Right renal cortex interstitium (tissue), 3 donors: ENCODE measurements around the gene RUNX3. TPM values are rescaled to one million over a fixed set of nuclear protein-coding genes. Genes with fewer than 3 reads are reported as not detected.
"Not testable (repeated sequence)": the region's sequence is repeated elsewhere in the genome, so short reads cannot be mapped to it uniquely, and the experiment has no call there.

Source experiments
- DNase-seq, 3 donors: peaks; one replicate each; pipeline ENCODE4 v3.0.0-alpha.2; 2013; ENCODE audit warnings: low read depth in 3 of 3, low spot score in 2 of 3
- polyA plus RNA-seq, 3 donors: library from polyadenylated mRNA; unstranded; fragments of 120-200 nt; gene quantifications; one replicate each; pipeline ENCODE4 v1.2.1, GENCODE V29; 2013; ENCODE audit not compliant: insufficient read length in 3 of 3

RUNX3 gene
- polyA plus RNA-seq, 3 donors, result 0.31 to 0.69 (median 0.54) TPM

DNA sequence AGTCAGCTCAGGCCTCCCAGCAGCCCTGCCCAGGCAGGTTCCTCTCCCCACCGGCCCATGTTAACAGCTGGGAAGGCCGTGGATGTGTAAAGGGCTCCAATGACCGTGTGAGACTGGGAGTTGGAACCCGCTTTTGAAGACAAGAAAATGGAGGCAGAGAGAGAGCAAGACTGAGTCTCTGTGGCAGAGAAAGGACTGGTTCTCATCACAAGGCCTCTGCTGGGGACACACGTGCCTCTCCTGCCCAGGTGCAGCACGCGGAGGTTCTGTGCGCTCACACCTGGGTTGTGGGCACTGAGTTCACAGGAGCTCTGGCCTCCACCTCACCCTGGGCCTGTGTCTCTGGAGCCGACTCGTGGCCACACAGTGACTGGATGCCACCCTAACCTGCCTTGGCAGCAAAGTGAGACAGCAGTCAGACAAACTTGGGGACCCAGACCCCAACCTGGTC lies 27.0 kb downstream of the RUNX3 start:
- DNase-seq, result no peak

DNA sequence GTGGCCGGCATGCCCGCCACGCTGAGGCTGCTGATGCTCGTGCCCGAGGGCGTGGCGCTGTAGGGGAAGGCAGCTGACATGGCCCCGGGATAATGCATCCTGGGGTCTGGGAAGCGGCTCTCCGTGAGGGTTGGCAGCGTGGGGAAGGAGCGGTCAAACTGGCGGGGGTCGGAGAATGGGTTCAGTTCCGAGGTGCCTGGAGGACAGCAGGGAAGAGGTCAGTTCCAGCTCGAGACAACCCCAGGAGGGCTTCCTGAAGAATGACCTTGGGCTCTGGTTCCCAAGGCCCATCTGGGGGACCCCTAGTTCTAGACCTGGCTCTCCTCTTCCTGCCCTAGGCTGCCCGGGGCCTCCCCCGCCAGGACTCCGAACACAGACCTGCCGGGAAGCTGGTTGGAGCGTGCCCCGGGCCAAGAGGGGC lies 27.6 kb downstream of the RUNX3 start:
- DNase-seq, result no peak

DNA sequence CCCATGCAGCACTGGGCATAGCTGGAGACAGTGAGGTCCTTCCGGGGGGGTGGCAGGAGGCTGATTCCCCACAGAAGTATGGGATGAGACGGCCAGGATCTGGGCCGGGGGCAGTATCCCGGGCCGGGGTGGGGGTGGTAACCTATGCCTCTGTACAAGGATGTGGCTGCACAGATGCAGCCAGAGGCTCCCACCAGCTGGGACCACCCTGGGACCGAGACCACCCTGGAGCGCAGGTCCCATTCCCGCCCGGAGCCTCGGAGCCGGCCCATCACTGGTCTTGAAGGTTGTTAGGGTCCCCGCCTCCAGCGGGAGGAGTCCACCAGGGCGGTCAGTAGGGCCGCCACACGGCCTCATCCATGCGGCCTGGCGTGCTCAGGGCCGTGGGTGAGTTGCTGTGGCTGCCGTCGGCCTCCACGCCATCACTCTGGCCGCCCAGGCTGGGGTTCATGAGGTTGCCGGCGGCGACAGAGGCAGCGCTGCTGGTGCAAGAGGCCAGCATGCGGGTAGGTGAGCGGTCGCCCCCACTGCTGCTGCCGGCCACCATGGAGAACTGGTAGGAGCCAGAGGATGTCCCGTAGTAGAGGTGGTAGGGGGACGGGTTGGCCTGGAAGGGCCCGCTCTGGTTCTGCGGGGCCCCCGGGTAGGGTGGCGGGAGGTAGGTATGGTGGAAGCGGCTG lies 28.1 kb downstream of the RUNX3 start:
- DNase-seq, result no peak

- no peak for DNase-seq
These were observed 28.9 kb downstream of the RUNX3 start for GRCh38 chr1:24900985-24901781.

DNA sequence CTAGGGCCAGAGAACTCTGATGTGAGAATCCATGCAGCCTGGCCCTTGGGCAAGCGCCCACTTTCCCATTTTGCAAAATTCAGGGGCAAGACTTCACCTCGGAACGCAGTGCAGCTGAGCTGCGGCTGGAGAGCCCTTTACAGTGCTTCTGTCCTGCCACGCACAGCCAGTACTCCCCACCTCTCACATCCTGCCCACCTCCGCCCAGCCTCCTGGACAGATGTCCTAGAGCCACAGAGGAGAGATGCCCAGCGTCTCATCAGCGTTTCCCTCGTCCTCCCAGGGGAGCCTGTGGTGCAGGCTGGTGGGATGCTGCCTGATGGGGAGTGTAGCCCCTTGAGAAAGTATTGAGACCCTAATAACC lies 29.6 kb downstream of the RUNX3 start:
- no peak for DNase-seq

DNA sequence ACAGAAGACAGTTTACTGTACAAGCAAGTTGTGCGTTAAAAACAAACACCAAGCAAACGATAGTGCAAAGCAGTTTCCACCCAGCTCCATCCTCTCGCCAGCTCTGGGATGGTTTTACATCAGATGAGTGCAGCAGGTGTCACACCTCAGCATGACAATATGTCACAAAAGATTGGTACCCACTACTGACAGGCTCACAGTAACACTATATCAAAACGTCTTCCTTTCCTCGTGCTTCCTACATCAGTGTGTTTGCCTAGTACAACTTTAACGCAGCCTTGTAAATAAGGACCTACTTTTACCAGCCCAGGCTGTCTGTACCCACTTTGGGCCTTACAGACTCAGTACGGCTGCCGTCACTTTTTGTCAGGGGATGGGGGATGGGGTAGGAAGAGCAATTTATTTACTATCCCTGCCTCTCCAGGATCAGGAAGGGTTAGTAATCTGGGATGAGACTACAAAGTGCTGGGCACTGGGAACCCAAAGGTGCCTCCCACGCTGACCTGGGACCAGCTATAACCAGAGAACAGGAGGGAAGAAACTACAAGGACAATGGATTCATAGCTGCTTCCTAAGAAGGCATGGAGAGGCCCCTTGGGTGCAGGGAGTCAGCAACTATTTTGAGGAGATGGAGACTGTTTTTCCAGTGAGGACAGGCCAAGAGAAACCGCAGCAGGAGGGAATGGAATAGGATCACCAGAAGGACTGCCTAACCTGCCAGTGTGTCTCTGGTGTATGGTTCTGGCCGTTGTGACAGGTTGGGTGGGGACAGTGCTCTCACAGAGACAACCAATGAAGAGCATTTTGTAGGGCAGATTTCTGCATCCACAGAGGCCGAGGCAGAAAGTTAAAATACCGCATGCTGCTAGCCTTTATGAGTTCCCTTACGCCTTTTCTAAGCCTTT lies 30.2 kb downstream of the RUNX3 start:
- no peak for DNase-seq

- DNase-seq, result no peak
These were observed 31.1 kb downstream of the RUNX3 start for GRCh38 chr1:24898909-24899439.

GRCh38 chr1:24898152-24898908 lies 31.7 kb downstream of the RUNX3 start:
- no peak for DNase-seq

DNA sequence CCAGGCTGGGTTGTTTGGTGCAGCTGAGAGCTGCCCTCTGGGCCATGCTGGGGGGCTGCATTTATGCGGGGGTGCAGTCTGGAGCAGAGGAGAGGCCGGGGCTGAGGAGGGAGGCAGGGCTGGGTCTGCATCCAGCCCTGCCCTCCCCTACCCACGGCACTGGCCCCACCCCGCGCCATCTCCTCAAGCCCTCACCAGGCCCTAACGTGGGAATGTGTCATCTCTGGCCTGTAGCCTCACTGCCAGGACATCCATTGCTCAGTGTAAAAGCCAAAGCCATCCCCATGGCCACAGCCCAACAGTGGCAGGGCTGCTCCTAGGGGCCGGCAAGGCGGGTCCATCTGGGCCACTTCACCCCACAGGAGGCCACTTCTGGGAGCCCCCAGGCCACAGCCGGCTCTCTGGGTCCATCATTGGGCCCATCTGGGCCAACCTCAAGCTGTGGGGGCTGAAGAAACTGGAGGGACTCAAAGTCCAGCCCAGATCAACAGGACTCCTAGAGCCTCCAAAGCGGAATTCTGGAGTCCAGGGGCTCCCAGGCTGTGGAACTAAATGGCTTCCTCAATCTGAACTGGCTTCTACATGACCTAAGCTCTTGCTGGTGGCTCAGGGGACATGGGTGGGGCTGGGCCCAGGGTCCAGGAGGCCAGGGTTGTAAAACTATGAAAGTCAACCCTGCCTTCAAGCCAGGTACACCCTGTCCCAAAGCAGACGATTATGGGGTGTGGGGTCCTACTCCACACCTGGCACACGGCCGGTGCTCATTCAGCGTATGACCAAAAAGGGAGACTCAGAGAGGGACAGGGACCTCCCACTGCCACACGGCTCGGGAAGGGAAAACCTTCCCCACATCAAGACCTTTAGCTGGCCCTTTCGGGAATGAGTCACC lies 32.6 kb downstream of the RUNX3 start:
- DNase-seq, result no peak

- DNase-seq, result no peak
These were observed 33.3 kb downstream of the RUNX3 start for GRCh38 chr1:24896596-24897262.

DNA sequence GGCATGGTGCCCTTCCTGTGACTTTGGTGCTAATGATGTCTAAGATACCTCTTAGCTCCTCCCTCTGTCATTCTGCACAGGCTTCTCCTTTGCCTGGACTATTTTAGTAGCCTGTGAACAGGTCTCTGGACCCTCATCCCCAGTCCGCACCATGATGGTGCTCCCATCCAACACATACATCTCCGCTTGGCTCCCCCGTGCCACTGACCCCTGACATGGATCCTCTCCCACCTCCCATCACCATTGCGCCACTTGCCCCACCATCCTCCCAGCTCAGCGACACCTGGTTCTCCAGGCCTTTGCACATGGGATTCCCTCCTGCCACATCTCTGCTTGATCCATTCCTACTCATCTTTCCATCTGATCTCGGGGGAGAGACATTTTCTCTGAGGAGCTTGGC lies 33.9 kb downstream of the RUNX3 start:
- DNase-seq, result no peak

DNA sequence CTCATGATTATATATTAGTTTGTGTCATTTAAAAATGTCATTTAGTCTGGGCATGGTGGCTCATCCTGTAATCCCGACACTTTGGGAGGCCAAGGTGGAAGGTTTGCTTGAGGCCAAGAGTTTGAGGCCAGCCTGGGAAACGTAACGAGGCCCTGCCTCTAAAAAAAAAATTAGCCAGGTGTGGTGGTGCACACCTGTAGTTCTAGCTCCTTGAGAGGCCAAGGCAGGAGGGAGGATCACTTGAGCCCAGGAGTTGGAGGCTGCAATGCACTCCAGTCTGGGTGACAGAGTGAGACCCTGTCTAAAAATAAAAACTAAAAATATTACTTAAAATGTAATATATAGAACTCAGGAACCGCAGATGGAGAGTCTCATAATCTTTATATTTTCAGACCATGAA lies 34.6 kb downstream of the RUNX3 start:
- DNase-seq, result no peak

DNA sequence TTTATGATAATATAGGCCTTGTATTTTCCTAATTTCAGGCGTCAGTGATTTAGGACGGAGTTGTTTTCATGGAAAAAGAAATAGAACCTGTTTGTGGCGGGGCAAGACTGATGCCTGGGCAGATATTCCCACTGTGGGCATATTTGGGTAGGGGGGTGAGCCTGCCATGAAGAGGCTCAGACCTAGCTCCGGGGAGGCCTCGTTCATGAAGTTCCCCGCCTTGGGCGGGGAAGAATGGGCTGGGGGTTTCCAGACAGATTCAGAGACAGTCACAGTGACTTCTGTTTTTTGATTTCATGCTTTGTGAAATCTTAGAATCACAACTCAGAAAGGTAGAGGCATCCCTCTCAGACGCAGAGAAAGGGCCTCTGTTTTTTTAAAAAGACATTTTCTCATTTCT lies 36.1 kb downstream of the RUNX3 start:
- DNase-seq, result no peak

- DNase-seq, result no peak
These were observed 36.6 kb downstream of the RUNX3 start for GRCh38 chr1:24893431-24893830.

- no peak for DNase-seq
These were observed 37.6 kb downstream of the RUNX3 start for GRCh38 chr1:24892188-24893153.

DNA sequence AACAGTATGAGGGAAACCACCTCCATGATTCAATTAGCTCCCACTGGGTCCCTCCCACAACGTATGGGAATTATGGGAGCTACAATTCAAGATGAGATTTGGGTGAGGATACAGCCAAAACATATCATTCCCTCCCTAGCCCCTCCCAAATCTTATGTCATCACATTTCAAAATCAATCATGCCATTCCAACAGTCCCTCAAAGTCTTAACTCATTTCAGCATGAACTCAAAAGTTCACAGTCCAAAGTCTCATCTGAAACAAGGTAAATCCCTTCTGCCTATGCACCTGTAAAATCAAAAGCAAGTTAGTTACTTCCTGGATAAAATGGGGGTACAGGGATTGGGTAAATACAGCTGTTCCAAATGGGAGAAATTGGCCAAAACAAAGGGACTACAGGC lies 38.7 kb downstream of the RUNX3 start:
- not testable (repeated sequence) for DNase-seq

- no peak for DNase-seq
These were observed 39.2 kb downstream of the RUNX3 start for GRCh38 chr1:24890887-24891286.
